ENCODE measurements around the gene ARHGAP40. TPM values are rescaled to one million over a fixed set of nuclear protein-coding genes. Genes with fewer than 3 reads are reported as not detected.
A peak's percentile ranks its signal among the peaks of the same experiment; 100 is the strongest.

The ARHGAP40 gene
- total and polyA plus RNA-seq, 9 of the 15 experiments (the other 6 are each of a cell fraction or from before 2014, with no cell fraction given), result not detected

DNA sequence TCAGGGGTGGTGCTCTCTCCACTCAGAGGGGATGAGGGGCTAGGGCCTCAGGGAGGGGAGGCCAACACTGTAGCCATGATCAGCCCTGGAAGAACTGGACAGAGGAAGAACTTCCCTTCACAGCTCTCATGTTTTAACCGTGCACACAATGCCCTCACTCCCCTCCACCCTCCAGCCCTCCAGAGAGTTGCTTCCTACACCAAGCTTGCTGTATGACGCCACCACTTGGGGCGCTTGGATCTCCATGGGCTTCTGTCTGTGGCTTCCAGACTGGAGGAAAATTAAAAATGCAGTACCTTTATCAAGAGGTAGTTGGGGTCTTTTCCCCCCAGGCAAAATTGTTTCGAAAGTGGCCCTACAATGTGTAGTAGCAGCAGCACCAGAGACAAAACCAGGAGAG lies 48.4 kb downstream of the ARHGAP40 start:
- ChIA-PET POLR2A (interaction anchor here (0.6 to 1.2 kb wide), 5 partner anchors 109 to 398 kb away, joined by 3 to 6 read pairs (median 4); no protein-coding TSS in a partner anchor), CTCF (ENCODE audit: low intra/inter-chr PET ratio) (interaction anchor here (1.0 to 2.8 kb wide), 5 partner anchors 75 to 398 kb away, joined by 4 to 19 read pairs (median 10); no protein-coding TSS in a partner anchor)
- no peak overlapping the region for H3K9ac ChIP-seq (ENCODE audit: insufficient read depth in 1 of 2, low read depth in 2 of 2, low read length in 2 of 2)
- in situ Hi-C loops (cut with MboI), result no loop called here
- peak in 1 of 2 experiments; percentile 24; a peak in 1 of 4 replicates for TF ChIP-seq RAD21 (CRISPR knock-in tag; conservative IDR thresholded peaks at IDR 0.05 in 1 of 2, IDR thresholded peaks at IDR 0.05 in 1 of 2)
- TF ChIP-seq, protein P1, sequence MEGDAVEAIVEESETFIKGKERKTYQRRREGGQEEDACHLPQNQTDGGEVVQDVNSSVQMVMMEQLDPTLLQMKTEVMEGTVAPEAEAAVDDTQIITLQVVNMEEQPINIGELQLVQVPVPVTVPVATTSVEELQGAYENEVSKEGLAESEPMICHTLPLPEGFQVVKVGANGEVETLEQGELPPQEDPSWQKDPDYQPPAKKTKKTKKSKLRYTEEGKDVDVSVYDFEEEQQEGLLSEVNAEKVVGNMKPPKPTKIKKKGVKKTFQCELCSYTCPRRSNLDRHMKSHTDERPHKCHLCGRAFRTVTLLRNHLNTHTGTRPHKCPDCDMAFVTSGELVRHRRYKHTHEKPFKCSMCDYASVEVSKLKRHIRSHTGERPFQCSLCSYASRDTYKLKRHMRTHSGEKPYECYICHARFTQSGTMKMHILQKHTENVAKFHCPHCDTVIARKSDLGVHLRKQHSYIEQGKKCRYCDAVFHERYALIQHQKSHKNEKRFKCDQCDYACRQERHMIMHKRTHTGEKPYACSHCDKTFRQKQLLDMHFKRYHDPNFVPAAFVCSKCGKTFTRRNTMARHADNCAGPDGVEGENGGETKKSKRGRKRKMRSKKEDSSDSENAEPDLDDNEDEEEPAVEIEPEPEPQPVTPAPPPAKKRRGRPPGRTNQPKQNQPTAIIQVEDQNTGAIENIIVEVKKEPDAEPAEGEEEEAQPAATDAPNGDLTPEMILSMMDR (IDR thresholded peaks at IDR 0.05 in 2 of 3, conservative IDR thresholded peaks at IDR 0.05 in 1 of 3; ENCODE audit: insufficient read depth in 2 of 3, low read depth in 1 of 3, low read length in 3 of 3), result peak; percentile 13 to 39 (median 31); a peak in 3 of 6 replicates
- TF ChIP-seq ZNF274 (IDR thresholded peaks at IDR 0.05; ENCODE audit: borderline replicate concordance, low read depth, low read length), result no peak
- TF ChIP-seq, protein P2, sequence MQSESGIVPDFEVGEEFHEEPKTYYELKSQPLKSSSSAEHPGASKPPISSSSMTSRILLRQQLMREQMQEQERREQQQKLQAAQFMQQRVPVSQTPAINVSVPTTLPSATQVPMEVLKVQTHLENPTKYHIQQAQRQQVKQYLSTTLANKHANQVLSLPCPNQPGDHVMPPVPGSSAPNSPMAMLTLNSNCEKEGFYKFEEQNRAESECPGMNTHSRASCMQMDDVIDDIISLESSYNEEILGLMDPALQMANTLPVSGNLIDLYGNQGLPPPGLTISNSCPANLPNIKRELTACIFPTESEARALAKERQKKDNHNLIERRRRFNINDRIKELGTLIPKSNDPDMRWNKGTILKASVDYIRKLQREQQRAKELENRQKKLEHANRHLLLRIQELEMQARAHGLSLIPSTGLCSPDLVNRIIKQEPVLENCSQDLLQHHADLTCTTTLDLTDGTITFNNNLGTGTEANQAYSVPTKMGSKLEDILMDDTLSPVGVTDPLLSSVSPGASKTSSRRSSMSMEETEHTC (IDR thresholded peaks at IDR 0.05), result no peak
- TF ChIP-seq HDAC2 (IDR thresholded peaks at IDR 0.05), result no peak
- TF ChIP-seq PPARD (CRISPR knock-in tag; IDR thresholded peaks at IDR 0.05), result no peak
- no peak for TF ChIP-seq SAFB2 (IDR thresholded peaks at IDR 0.05; ENCODE audit: borderline replicate concordance, low read depth, low read length, severe bottlenecking)
- TF ChIP-seq KLF1 (tag; IDR thresholded peaks at IDR 0.05), result no peak
- TF ChIP-seq XRCC5 (IDR thresholded peaks at IDR 0.05; ENCODE audit: low read depth, low read length), result no peak
- TF ChIP-seq, protein P3, sequence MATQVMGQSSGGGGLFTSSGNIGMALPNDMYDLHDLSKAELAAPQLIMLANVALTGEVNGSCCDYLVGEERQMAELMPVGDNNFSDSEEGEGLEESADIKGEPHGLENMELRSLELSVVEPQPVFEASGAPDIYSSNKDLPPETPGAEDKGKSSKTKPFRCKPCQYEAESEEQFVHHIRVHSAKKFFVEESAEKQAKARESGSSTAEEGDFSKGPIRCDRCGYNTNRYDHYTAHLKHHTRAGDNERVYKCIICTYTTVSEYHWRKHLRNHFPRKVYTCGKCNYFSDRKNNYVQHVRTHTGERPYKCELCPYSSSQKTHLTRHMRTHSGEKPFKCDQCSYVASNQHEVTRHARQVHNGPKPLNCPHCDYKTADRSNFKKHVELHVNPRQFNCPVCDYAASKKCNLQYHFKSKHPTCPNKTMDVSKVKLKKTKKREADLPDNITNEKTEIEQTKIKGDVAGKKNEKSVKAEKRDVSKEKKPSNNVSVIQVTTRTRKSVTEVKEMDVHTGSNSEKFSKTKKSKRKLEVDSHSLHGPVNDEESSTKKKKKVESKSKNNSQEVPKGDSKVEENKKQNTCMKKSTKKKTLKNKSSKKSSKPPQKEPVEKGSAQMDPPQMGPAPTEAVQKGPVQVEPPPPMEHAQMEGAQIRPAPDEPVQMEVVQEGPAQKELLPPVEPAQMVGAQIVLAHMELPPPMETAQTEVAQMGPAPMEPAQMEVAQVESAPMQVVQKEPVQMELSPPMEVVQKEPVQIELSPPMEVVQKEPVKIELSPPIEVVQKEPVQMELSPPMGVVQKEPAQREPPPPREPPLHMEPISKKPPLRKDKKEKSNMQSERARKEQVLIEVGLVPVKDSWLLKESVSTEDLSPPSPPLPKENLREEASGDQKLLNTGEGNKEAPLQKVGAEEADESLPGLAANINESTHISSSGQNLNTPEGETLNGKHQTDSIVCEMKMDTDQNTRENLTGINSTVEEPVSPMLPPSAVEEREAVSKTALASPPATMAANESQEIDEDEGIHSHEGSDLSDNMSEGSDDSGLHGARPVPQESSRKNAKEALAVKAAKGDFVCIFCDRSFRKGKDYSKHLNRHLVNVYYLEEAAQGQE (IDR thresholded peaks at IDR 0.05; ENCODE audit: borderline replicate concordance), result no peak
- TF ChIP-seq, protein P3 (CRISPR knock-in tag; IDR thresholded peaks at IDR 0.05; ENCODE audit: low read depth), result no peak
- H4K20me1 ChIP-seq (replicated peaks; ENCODE audit: control insufficient read depth, insufficient read depth, low read length), result peaks cover 12% of the 10 kb centered on the region; the same call in 1 of the 2 replicates
- ATAC-seq (0 out of 3 replicates have a peak, but pooled peaks have one; percentile 22), DNase-seq (ENCODE audit: extremely low read depth in 1 of 4, low spot score in 3 of 4) (no peak), FAIRE-seq (no peak)
- intact Hi-C loops (cut with micrococcal nuclease), result no loop called here
- no peak overlapping the region for H3K4me2 ChIP-seq (ENCODE audit: insufficient read depth, low read length)
- no peaks in the 10 kb centered on the region for H3K9me3 ChIP-seq (replicated peaks; ENCODE audit: control insufficient read depth, insufficient read depth, low read depth, low read length)
- H3K79me2 ChIP-seq (ENCODE audit: control insufficient read depth, insufficient read depth, low read length), result no peaks in the 10 kb centered on the region
- no peak overlapping the region for H2AFZ ChIP-seq (ENCODE audit: low read depth, low read length)
- no peak overlapping the region for H3K4me3 ChIP-seq
- peaks cover 0 to 7% of the 10 kb centered on the region in 2 experiments; a peak in 3 of 5 replicates for H3K4me1 ChIP-seq (replicated peaks in 1 of 2; ENCODE audit: control insufficient read depth in 2 of 2, insufficient read depth in 2 of 2, low read length in 2 of 2)
- peaks cover under 1 to 23% of the 10 kb centered on the region in 2 experiments; a peak in 4 of 5 replicates for H3K27me3 ChIP-seq (ENCODE audit: control insufficient read depth in 2 of 2, insufficient read depth in 2 of 2, low read length in 2 of 2)
- H3K36me3 ChIP-seq (ENCODE audit: control insufficient read depth, insufficient read depth, low read length), result no peaks in the 10 kb centered on the region
- WGBS (ENCODE audit: insufficient coverage, low coverage, missing lambda C conversion rate), result 2% methylated on average over 4 of the region's 4 CpGs
- no peak overlapping the region for H3K27ac ChIP-seq (ENCODE audit: extremely low read depth, low read depth, low read length)
- no peaks in the 10 kb centered on the region for H3K9me1 ChIP-seq (ENCODE audit: control insufficient read depth, insufficient read depth, low read length)
- no TSS peak for BruUV-seq (replicated peaks)

Data from K562 (cell line).